Stimulated activated CD8-positive, alpha-beta memory T cell treated with anti-CD3 and anti-CD28 coated beads, Interleukin-2, amount 100 ng/mL, for 48 hours (primary cell): ENCODE results near the gene PFDN4.

Experiments used
- DNase-seq, 2 donors: peaks; one replicate each; pipeline ENCODE4 v3.0.0-alpha.2; 2020; ENCODE audit warnings: low read depth in 2 of 2

The PFDN4 gene

DNA sequence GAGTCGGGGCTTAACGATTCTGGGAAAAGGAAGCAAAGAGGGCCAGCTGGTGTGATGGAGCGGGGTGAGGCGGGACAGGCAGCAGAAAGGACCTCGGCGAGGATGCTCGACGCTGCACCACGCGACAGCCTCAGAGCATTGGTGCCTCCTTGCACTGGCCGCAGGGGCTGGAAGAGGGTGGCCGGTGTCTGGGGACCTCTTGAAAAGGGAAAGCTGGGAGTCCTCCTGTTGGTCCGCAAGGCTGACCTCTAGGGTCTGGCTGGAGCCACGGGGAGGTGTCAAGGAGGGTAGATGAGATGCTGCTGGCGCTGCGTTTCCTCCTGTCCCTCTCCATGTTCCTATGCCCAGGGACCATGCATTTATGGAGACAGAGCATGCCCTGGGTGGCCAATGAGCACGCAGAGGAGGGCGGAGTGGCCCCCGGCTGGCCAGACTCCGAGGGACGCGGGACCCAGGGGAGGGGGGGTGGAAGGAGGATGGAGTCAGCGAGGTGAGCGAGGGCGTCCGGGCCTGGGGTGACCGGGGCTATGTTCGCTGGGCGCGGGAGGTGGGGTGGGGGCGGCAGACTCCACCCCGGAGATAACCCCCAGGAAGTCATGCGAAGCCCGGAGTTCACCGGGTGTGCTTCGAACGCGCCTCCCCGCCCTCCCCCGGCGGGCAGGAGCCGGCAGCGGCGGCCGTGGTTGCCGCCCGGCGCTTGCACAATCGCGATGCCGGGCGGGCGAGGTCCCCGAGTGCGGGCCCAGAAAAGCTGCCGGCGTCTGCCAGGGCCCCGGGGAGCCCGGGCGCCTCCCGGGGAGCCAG, 34.0 kb upstream of the PFDN4 start, which contains the start of gene CYP24A1:
Gene CYP24A1, minus strand, starts transcription at position 334 of the 804 bp plus-strand sequence. CDS start 407 bp downstream, outside the sequence.
- no peak for DNase-seq

GRCh38 chr20:54174457-54175175, 33.3 kb upstream of the PFDN4 start:
- no peak for DNase-seq

- DNase-seq = no peak
These were observed 31.3 kb upstream of the PFDN4 start for GRCh38 chr20:54176610-54177009.

DNA sequence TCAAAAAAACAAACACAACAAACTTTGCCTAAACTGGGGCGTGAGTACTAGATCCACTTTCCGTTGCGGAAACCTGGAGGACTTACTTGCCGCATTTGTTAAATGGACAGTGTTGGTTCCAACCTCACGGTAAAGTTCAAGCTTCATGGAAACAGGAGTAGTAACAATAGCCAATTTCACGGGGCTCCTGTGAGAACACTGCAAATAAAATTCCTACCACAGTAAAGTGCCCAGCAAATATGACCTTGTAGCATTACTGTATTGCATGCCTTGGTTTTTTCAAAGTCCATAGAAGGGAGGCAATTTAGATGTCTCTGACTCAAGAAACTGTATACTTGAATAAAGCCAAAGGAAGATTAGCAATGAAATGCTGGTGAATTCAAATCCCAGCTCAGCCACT, 30.5 kb upstream of the PFDN4 start:
- no peak for DNase-seq

DNA sequence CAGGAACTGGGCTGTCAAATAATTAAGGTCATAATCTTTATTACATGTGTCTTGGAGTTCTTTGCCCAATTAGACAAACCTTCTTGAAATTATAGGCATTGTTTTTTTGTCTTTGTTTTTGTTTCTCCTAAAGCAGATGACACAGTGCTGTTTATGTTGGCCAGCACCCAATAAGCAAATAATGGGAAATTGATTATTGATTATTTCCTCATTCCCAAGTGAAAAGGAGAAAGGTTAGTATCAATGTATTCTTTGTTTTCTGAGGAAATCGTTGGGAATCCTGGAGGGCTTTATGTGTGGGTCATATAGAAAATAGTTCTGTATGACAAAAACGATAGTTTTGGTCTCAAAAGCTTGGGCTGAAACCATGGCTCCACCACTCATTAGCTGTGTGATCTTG, 29.6 kb upstream of the PFDN4 start:
- DNase-seq = no peak

DNA sequence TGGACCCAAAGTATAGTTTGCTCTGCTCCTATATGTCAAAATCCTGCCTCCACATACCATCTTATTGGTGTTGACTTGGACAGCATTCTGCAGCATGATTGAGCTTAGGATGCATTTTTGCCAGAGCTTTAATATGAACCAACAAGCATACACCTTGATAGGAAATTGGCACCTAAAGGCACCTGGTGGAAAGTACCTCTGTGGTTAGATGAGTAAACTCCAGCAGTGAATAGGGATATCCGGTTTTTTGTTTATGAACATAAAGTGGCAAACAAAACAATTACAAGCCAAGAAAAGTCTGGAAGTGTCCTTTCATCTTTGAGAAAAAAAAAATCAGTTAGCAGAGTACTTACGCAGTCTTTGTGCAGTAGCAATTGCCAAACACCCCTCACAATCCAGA, 27.9 kb upstream of the PFDN4 start:
- DNase-seq = no peak

DNA sequence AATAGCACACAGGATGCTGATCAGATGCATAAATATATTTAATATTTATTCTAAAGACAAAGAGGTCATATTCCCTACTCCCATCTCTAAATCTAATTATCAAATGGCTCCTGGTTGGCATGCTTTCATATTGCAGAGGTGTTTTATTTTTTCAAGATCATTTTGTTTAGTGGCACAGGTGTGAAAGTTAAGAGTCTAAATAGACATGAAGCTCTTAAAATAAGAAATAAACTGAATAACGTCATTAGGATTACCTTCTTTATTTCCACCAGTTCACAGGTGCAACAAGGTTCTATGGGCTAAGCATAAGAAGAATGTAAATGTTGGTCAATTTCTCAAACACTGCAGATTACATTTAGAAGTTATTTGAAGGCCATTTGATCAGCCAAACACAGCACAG, 27.0 kb upstream of the PFDN4 start:
- DNase-seq = no peak

- no peak for DNase-seq
These were observed 23.8 kb upstream of the PFDN4 start for GRCh38 chr20:54184071-54184470.

DNA sequence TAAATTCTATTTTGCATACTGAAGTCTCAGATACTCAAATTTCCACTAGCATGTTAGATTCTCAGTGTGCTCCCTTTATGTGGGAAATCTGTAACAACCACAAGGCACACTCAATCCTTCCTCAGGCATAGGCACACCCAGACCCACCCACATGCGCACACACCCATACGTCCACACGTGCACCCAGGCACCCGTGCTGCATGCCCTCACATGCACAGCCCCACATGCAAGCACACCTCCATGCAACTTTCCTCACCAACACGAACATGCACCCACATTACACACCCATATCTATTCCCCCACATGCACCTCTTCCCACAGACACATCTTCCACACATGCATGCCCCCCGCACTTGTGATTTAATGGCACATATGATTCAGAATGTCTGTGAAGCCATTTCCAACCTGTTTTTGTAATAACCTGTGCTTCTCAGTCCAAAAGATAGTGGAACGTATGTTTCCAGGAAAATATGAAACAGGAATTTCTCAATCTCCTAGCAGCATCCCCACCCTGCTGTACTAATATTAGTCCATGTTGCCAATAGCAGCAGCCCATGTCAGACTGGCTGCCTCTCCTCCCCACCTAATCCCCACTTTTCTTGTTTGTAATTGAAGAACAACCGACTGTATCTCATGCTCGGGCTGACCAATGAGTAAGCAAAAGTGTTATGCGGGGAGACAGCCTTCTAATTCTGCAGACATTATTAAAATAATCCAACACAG, 22.8 kb upstream of the PFDN4 start:
- no peak for DNase-seq

DNA sequence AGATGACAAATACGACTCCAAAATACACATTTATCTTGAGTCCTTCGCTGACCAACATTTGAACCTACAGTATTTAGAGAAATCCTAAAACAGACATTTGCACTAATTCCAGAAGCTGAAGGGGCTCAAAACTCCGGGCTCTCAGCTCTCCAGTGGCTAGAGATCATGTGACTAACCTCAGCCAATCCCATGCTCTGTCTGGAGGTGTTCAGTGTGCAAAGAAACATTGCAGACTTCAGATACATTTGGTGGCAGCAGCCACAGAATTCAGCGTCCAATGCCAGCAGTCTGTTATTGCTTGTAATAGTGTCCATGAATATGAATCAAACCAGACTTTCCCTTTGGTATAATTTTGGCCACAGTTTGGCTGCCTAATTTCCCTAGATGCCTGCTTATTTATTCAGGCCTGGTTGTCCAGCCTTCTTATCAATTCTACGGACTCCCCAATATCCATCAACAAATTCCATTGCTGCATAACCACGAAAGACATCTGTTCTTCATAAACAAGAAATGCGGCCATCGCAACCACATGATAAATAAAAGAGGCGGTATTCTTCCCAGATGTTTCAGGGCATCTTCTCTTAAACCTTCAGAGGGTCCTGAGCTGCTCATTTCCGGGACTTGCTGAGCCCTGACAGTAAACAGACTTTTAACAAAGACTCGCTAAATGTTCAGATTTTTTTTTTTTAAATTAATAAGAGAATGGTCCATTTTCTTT, 19.6 kb upstream of the PFDN4 start:
- no peak for DNase-seq

DNA sequence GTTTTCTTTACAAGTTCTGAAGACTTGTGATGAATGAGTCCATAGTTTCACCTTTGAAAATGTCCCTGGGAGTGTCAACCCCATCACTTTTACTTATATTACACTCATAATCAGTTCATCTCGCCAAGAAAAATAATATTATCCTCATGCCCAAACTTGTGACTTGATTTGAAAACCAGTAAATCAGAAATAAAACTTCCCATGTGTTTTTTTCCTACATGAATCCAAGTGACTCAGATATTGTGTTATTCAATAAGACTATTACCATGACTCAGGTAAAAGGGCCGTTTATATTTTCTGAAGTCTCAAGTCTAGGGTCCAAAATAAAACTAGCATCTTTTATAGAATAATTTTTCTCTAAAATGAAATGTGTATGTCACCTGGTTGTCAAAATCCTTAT, 18.3 kb upstream of the PFDN4 start:
- DNase-seq = no peak

- DNase-seq = no peak
These were observed 17.7 kb upstream of the PFDN4 start for GRCh38 chr20:54190217-54190616.

GRCh38 chr20:54193817-54194216, 14.1 kb upstream of the PFDN4 start:
- DNase-seq = no peak

- no peak for DNase-seq
These were observed 13.0 kb upstream of the PFDN4 start for GRCh38 chr20:54194724-54195438.

GRCh38 chr20:54195483-54196472, 12.1 kb upstream of the PFDN4 start:
- no peak for DNase-seq

GRCh38 chr20:54197621-54198604, 10.0 kb upstream of the PFDN4 start:
- DNase-seq = no peak

DNA sequence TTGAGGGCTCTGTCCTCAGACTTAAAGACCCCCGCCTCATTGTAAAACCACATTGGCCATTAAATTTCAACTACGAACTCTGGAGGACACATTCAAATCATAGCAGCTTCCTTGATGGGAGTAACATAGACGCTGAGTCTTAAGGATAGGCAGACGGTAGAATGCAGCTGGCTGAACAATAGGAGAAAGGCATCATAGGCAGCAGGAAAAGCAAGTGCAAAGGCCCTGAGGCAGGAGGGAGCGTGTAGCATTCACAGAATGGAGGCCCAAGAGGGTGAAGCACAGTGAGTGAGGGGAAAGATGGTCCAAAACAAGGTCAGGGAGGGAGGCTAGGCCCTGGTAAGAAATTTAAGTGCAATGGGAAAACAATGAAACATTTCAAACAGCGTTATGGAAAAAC, 8.6 kb upstream of the PFDN4 start:
- no peak for DNase-seq

- peak; percentile 33 to 53 for DNase-seq
These were observed 8.1 kb upstream of the PFDN4 start for GRCh38 chr20:54199721-54200176.
